Measurements from ENCODE around the gene SMIM10L2A.
"Not testable (repeated sequence)": the region's sequence is repeated elsewhere in the genome, so short reads cannot be mapped to it uniquely, and the experiment has no call there.

The SMIM10L2A gene

DNA sequence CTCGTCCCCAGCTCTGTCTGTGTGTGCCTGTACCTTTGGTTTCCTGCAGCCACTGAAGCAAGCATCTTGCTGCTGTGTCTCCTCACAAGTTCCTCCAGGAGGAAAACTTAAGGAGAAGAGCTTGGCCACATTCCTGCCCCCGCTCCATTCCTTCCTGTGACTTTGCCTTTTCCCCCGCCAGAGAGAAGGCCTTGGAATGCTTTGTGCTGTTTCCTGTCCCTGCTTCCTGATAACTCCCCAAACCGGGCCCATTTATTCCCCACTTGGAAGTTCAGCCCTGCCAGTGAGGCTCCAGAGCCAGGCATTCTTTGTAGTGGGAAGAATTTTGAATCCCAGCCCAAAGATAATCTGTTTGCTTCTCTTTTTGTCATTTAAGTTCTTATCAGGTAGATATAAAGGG, 33.1 kb downstream of the SMIM10L2A start:
- DNase-seq (ENCODE audit: low spot score) = no peak

DNA sequence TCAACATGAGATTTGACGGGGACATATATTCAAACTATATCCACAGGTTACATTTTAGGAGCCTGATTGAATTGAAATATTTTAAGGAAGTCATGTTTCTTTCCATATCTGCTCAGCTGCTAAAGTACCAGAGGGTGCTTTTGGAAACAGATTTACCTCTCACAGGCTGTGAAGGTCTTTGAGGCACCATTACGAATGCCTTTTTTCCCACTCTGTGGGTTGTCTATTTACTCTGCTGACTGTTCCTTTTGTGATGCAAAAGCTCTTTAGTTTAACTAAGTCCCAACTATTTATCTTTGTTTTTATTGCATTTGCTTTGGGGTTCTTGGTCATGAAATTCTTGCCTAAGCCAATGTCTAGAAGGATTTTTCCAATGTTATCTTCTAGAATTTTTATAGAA, 40.0 kb downstream of the SMIM10L2A start:
- not testable (repeated sequence) for DNase-seq (ENCODE audit: low spot score)

DNA sequence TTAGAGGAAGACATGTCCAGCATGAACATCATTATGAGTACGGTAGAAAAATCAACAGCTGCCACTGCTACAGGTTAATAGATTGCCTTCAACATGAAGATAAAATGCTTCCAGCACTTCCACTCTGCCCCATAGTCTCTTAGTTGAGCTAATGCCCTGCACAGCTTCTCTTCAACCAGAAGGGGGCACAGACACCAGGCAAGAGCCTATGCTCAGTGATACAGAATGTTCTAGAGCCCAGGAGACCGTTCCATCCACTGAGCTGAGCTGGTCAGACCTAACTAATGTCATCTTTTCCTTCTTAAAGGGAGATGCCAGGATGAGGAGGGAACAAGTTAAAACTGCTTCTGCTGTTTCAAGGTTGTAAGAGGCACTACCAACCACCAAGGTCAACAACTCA, 42.2 kb downstream of the SMIM10L2A start:
- DNase-seq (ENCODE audit: low spot score) = no peak

DNA sequence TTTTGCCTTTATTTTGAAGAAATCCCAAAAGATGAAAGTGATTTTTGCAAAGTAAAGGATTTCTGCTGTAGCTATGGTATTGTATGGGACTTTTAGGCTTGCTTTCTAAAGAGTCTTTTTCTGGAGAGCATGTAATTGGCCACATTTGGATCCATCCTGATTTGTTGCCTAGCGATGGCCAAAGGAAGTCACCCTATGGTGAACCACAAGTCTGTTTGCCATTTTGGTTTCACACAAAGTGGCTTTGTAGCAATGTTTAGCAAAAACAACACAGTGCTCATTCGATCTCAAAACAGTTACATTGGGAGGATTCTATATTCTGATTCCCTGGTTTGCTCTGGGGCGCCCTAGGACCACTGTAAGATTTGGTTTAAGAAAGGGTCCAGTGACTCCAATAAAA, 54.6 kb downstream of the SMIM10L2A start:
- DNase-seq (ENCODE audit: low spot score) = no peak

DNA sequence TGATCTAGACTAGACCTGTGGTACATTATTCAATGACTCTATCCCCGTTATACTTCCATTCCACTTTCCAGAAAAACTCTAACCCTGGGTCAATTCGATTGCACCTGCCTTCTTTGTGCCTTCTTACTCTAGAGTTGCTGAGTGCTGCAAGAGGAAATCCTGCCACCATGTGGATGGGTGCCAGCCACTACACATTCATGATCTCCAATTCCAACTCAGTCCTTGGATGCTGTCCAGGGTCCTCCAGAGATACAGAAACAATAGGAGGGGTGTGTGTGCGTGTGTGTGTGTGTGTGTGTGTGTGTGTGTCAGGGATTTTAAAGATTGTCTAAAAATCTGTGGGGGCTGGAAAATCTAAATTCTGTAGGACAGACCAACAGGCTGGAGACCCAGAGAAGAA, 55.8 kb downstream of the SMIM10L2A start:
- DNase-seq (ENCODE audit: low spot score) = peak; percentile 17

Measured in AG08396 (cell line).